ENCODE data around the gene EZR. TPM values are rescaled to one million over a fixed set of nuclear protein-coding genes. Genes with fewer than 3 reads are reported as not detected.

EZR gene
- 325 to 343 TPM (median 338 TPM) in 5 replicates for total RNA-seq (2022; extraction: Qiagen RNA extraction; ENCODE audit: low read depth)

GRCh38 chr6:158819213-158819976, at the start of gene EZR:
Gene EZR, minus strand, starts transcription at chr6:158819368. Its CDS starts 1,275 bp downstream, at chr6:158818093.

Other genes starting within 250 kb of the EZR start
- 101 to 128 TPM (median 110 TPM) in 5 replicates for gene DYNLT1, start 174.6 kb downstream of the EZR start, total RNA-seq (2022; extraction: Qiagen RNA extraction; ENCODE audit: low read depth)
- gene SYTL3, start 169.3 kb downstream of the EZR start, total RNA-seq (2022; extraction: Qiagen RNA extraction; ENCODE audit: low read depth) = 1.1 to 1.5 TPM (median 1.3 TPM) in 5 replicates
- gene RSPH3, start 180.8 kb upstream of the EZR start, total RNA-seq (2022; extraction: Qiagen RNA extraction; ENCODE audit: low read depth) = 3.0 to 5.0 TPM (median 3.9 TPM) in 5 replicates
- not detected in 5 replicates for gene TAGAP, start 225.6 kb upstream of the EZR start, total RNA-seq (2022; extraction: Qiagen RNA extraction; ENCODE audit: low read depth)

Data from A549 treated with GW870086 at 1 μM for 4 hours (cell line).